ENCODE data around the gene FZD10.

FZD10 gene

GRCh38 chr12:130202201-130202600, 39.9 kb downstream of the FZD10 start:
- Histone ChIP-seq H3K27me3 (ENCODE audit: insufficient read depth, low read length) (no peaks in the 10 kb centered on the region), H3K9ac (ENCODE audit: low read length) (no peak overlapping the region)

GRCh38 chr12:130203151-130203550, 40.9 kb downstream of the FZD10 start:
- TF ChIP-seq EZH2 (IDR thresholded peaks at IDR 0.05; ENCODE audit: borderline replicate concordance, low read length), result no peak
- no peak for TF ChIP-seq CTCF (IDR thresholded peaks at IDR 0.05; ENCODE audit: low read length)
- Histone ChIP-seq H3K79me2 (ENCODE audit: insufficient read depth, low read length) (no peaks in the 10 kb centered on the region), H3K4me1 (ENCODE audit: insufficient read depth, low read length, severe bottlenecking) (no peaks in the 10 kb centered on the region), H3K27ac (ENCODE audit: low read depth, low read length, poor library complexity, severe bottlenecking) (no peak overlapping the region), H2AFZ (ENCODE audit: low read length) (no peak overlapping the region), H3K9me3 (ENCODE audit: low read length) (no peaks in the 10 kb centered on the region), H3K36me3 (ENCODE audit: insufficient read depth, low read length) (no peaks in the 10 kb centered on the region), H3K9me2 (ENCODE audit: low read depth, low read length) (no peaks in the 10 kb centered on the region), H3K27me3 (ENCODE audit: insufficient read depth, low read length) (no peaks in the 10 kb centered on the region), H4K20me1 (ENCODE audit: insufficient read depth, low read length) (no peaks in the 10 kb centered on the region), H3K9ac (ENCODE audit: low read length) (no peak overlapping the region), H3K4me3 (ENCODE audit: low read depth, low read length, poor library complexity, severe bottlenecking) (no peak overlapping the region), H3F3A (ENCODE audit: insufficient read depth, low read length) (no peaks in the 10 kb centered on the region), H3K4me2 (ENCODE audit: low read length) (no peak overlapping the region)

More at GRCh38 chr12:130202201-130202600, 39.9 kb downstream of the FZD10 start:
- no peak overlapping the region for H3K4me3 ChIP-seq (ENCODE audit: low read depth, low read length, poor library complexity, severe bottlenecking)
- H3K36me3 ChIP-seq (ENCODE audit: insufficient read depth, low read length), result no peaks in the 10 kb centered on the region
- no peak overlapping the region for H3K27ac ChIP-seq (ENCODE audit: low read depth, low read length, poor library complexity, severe bottlenecking)
- H4K20me1 ChIP-seq (ENCODE audit: insufficient read depth, low read length), result no peaks in the 10 kb centered on the region
- TF ChIP-seq EZH2 (IDR thresholded peaks at IDR 0.05; ENCODE audit: borderline replicate concordance, low read length) (no peak), CTCF (IDR thresholded peaks at IDR 0.05; ENCODE audit: low read length) (no peak)
- H3F3A ChIP-seq (ENCODE audit: insufficient read depth, low read length), result no peaks in the 10 kb centered on the region
- no peaks in the 10 kb centered on the region for H3K9me2 ChIP-seq (ENCODE audit: low read depth, low read length)
- no peaks in the 10 kb centered on the region for H3K79me2 ChIP-seq (ENCODE audit: insufficient read depth, low read length)
- no peaks in the 10 kb centered on the region for H3K4me1 ChIP-seq (ENCODE audit: insufficient read depth, low read length, severe bottlenecking)
- no peaks in the 10 kb centered on the region for H3K9me3 ChIP-seq (ENCODE audit: low read length)
- H3K4me2 ChIP-seq (ENCODE audit: low read length), result no peak overlapping the region
- no peak overlapping the region for H2AFZ ChIP-seq (ENCODE audit: low read length)

- H4K20me1 ChIP-seq (ENCODE audit: insufficient read depth, low read length), result no peaks in the 10 kb centered on the region
- H3K79me2 ChIP-seq (ENCODE audit: insufficient read depth, low read length), result no peaks in the 10 kb centered on the region
- no peaks in the 10 kb centered on the region for H3K9me2 ChIP-seq (ENCODE audit: low read depth, low read length)
- no peaks in the 10 kb centered on the region for H3K9me3 ChIP-seq (ENCODE audit: low read length)
- H3F3A ChIP-seq (ENCODE audit: insufficient read depth, low read length), result no peaks in the 10 kb centered on the region
- H3K4me1 ChIP-seq (ENCODE audit: insufficient read depth, low read length, severe bottlenecking), result no peaks in the 10 kb centered on the region
- H3K4me2 ChIP-seq (ENCODE audit: low read length), result no peak overlapping the region
- H3K4me3 ChIP-seq (ENCODE audit: low read depth, low read length, poor library complexity, severe bottlenecking), result no peak overlapping the region
- H3K36me3 ChIP-seq (ENCODE audit: insufficient read depth, low read length), result no peaks in the 10 kb centered on the region
- no peak overlapping the region for H3K27ac ChIP-seq (ENCODE audit: low read depth, low read length, poor library complexity, severe bottlenecking)
- TF ChIP-seq CTCF (IDR thresholded peaks at IDR 0.05; ENCODE audit: low read length) (no peak), EZH2 (IDR thresholded peaks at IDR 0.05; ENCODE audit: borderline replicate concordance, low read length) (no peak)
- no peak overlapping the region for H2AFZ ChIP-seq (ENCODE audit: low read length)
- H3K27me3 ChIP-seq (ENCODE audit: insufficient read depth, low read length), result no peaks in the 10 kb centered on the region
- no peak overlapping the region for H3K9ac ChIP-seq (ENCODE audit: low read length)
These were observed 42.3 kb downstream of the FZD10 start for GRCh38 chr12:130204541-130204953.

Measured in OCI-LY1 (cell line).